Measurements from ENCODE around the gene PROM1. TPM values are rescaled to one million over a fixed set of nuclear protein-coding genes. Genes with fewer than 3 reads are reported as not detected.

The PROM1 gene
- total and polyA plus RNA-seq, 12 donors = 1.2 to 19.3 (median 3.4) TPM

- no peak for DNase-seq
- no peaks in the 10 kb centered on the region for H3K9me3 ChIP-seq
- H3K27ac ChIP-seq = no peak overlapping the region
- peaks cover 0 to 20% (median 0%) of the 10 kb centered on the region in 9 donors for H3K4me1 ChIP-seq
- H3K36me3 ChIP-seq = peaks cover 0 to 49% (median 0%) of the 10 kb centered on the region in 9 donors
- no peaks in the 10 kb centered on the region for H3K27me3 ChIP-seq
- intact Hi-C loops (cut with DNase I) = no loop called here
- no peak overlapping the region for H3K4me3 ChIP-seq
- WGBS, 2 donors = 63 to 64% methylated on average over 2 of the region's 2 CpGs
- no peak for ATAC-seq
- TF ChIP-seq, protein P1, sequence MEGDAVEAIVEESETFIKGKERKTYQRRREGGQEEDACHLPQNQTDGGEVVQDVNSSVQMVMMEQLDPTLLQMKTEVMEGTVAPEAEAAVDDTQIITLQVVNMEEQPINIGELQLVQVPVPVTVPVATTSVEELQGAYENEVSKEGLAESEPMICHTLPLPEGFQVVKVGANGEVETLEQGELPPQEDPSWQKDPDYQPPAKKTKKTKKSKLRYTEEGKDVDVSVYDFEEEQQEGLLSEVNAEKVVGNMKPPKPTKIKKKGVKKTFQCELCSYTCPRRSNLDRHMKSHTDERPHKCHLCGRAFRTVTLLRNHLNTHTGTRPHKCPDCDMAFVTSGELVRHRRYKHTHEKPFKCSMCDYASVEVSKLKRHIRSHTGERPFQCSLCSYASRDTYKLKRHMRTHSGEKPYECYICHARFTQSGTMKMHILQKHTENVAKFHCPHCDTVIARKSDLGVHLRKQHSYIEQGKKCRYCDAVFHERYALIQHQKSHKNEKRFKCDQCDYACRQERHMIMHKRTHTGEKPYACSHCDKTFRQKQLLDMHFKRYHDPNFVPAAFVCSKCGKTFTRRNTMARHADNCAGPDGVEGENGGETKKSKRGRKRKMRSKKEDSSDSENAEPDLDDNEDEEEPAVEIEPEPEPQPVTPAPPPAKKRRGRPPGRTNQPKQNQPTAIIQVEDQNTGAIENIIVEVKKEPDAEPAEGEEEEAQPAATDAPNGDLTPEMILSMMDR (IDR thresholded peaks at IDR 0.05) = no peak
Observed at GRCh38 chr4:16016536-16016935, 67.3 kb downstream of the PROM1 start.

DNA sequence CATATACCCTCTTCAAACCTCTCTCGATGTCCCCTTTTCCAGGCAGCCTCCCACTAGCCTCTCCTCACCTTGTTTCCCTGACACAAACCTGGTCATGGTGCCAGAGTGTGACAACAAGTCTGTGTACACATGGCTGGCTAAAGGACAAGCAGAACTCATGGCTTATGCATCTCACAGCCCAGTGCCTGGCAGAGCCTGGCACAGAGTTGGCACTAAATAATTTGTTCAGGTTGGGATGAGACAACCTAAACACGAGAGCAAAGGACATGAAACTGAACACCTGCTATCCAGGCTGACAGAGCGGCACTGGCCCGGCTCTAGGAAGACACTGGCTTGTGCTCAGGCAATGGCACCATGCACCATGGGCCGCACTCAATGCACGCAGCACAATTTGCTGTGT lies 72.7 kb downstream of the PROM1 start:
- Histone ChIP-seq H3K4me3 (no peak overlapping the region), H3K27me3 (no peaks in the 10 kb centered on the region), H3K27ac (no peak overlapping the region), H3K9me3 (no peaks in the 10 kb centered on the region), H3K36me3 (peaks cover 0 to 82% (median 0%) of the 10 kb centered on the region in 9 donors), H3K4me1 (no peaks in the 10 kb centered on the region)
- DNase-seq (no peak), ATAC-seq (peak in 1 of 8 donors; percentile 31)
- WGBS, 2 donors = 87 to 93% methylated on average over 6 of the region's 6 CpGs
- intact Hi-C loops (cut with DNase I) = no loop called here
- TF ChIP-seq, protein P1 (IDR thresholded peaks at IDR 0.05) = no peak

GRCh38 chr4:16009153-16009552 lies 74.7 kb downstream of the PROM1 start:
- intact Hi-C loops (cut with DNase I) = loop anchor here in 2 of 10 donors (10.0 kb wide), 2 partner anchors 274 to 354 kb away; partner anchors contain the start of gene FBXL5 (in 1 of the 2)
- ATAC-seq = no peak

DNA sequence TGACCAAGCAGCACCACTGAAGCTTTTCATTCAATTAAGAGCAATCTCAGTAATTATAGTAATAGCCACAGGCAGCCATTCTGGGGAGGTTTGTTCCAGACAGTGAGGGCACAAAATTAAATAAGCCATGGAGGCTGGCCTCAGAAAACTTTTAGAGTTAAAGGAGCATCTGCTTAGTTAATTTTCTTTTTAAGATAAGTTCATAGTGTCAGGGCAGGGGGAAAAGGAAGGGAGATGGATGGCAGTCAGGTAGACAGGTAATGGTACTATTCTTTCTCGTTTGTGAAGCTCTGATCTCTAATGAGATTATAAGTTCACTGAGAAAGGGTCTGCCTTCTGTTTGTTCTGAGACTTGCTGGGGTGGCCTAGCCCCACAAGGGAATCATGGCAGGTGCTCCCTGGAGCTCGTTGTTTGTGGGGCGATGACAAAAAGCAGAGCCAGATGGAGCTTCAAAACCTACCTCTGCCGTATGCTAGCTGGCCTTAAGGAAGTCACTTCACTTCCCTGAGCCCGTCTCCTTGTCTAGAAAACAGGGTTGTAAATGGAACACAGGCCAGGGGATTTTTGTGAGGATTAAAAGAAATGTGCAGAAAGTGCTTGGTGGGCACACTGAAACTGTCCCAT lies 76.2 kb downstream of the PROM1 start:
- no peak overlapping the region for H3K4me3 ChIP-seq
- H3K27ac ChIP-seq = no peak overlapping the region
- H3K9me3 ChIP-seq = no peaks in the 10 kb centered on the region
- ATAC-seq (no peak), DNase-seq (no peak)
- 78 to 80% methylated on average over 5 of the region's 5 CpGs for WGBS, 2 donors
- no peaks in the 10 kb centered on the region for H3K27me3 ChIP-seq
- intact Hi-C loops (cut with DNase I) = loop anchor here in 2 of 10 donors (10.0 kb wide), 2 partner anchors 273 to 353 kb away; partner anchors contain the start of gene FBXL5 (in 1 of the 2)
- TF ChIP-seq, protein P1 (IDR thresholded peaks at IDR 0.05) = no peak
- no peaks in the 10 kb centered on the region for H3K4me1 ChIP-seq
- peaks cover 0 to 70% (median 0%) of the 10 kb centered on the region in 9 donors for H3K36me3 ChIP-seq

More at GRCh38 chr4:16009153-16009552, 74.7 kb downstream of the PROM1 start:
- DNase-seq = no peak
- TF ChIP-seq, protein P1 (IDR thresholded peaks at IDR 0.05) = no peak
- no peaks in the 10 kb centered on the region for H3K27me3 ChIP-seq
- no peak overlapping the region for H3K27ac ChIP-seq
- no peaks in the 10 kb centered on the region for H3K9me3 ChIP-seq
- H3K36me3 ChIP-seq = peaks cover 0 to 75% (median 0%) of the 10 kb centered on the region in 9 donors
- 91 to 92% methylated on average over 4 of the region's 4 CpGs for WGBS, 2 donors
- no peak overlapping the region for H3K4me3 ChIP-seq
- no peaks in the 10 kb centered on the region for H3K4me1 ChIP-seq

All from heart right ventricle (tissue), 16 donors.